Gastroesophageal sphincter (tissue), 4 donors: ENCODE results near the gene MLEC. TPM values are rescaled to one million over a fixed set of nuclear protein-coding genes. Genes with fewer than 3 reads are reported as not detected.

Source experiments
- ATAC-seq: fragments of 150-250 bp; one replicate; pipeline ENCODE4 v1.9.1; 2016; ENCODE audit warnings: mild to moderate bottlenecking, moderate library complexity
- H3K27ac ChIP-seq, 4 donors: fragments of 200-600 bp; sonication (generic) in 3 of 4; 1 replicate in 3 of 4; 2 replicates in 1 of 4; pipeline ENCODE4 v1.5.1; 2016 to 2019
- H3K27me3 ChIP-seq: fragments of 200-600 bp; sonication (generic); one replicate; pipeline ENCODE4 v1.5.1; 2019
- H3K36me3 ChIP-seq, 2 donors: fragments of 200-600 bp; sonication (generic); one replicate each; pipeline ENCODE4 v1.5.1; 2019; ENCODE audit warnings: control low read depth in 1 of 2
- H3K4me1 ChIP-seq, 3 donors: fragments of 200-600 bp; sonication (generic); 1 replicate in 2 of 3; 2 replicates in 1 of 3; pipeline ENCODE4 v1.5.1; 2016 to 2019; ENCODE audit warnings: control low read depth in 2 of 3
- H3K4me3 ChIP-seq, 2 donors: fragments of 200-600 bp; sonication (generic); one replicate each; pipeline ENCODE4 v1.5.1; 2019; ENCODE audit warnings: mild to moderate bottlenecking in 1 of 2, moderate library complexity in 1 of 2
- H3K9me3 ChIP-seq, 3 donors: fragments of 200-600 bp; sonication (generic); one replicate each; pipeline ENCODE4 v1.5.1; 2017 to 2019; ENCODE audit warnings: control low read depth in 2 of 3
- EP300 ChIP-seq: sonication (generic); formaldehyde crosslinking; IDR thresholded peaks from one replicate; pipeline ENCODE4 v1.6.1; 2017; ENCODE audit warnings: antibody characterized with exemption, mild to moderate bottlenecking
- POLR2A ChIP-seq, 2 donors: fragments of 450-650 bp; IDR thresholded peaks; one replicate each; pipeline ENCODE4 v1.6.1; 2017; ENCODE audit warnings: antibody characterized with exemption in 2 of 2, mild to moderate bottlenecking in 2 of 2, moderate library complexity in 1 of 2
- POLR2AphosphoS5 ChIP-seq: sonication (generic); formaldehyde crosslinking; IDR thresholded peaks from one replicate; pipeline ENCODE4 v1.6.1; 2017; ENCODE audit warnings: antibody characterized with exemption
- WGBS, 2 donors: methylation state at CpG; one replicate each; pipeline ENCODE4 v1.1.5; 2018; ENCODE audit warnings: low coverage in 1 of 2; 5-methylcytosine and 5-hydroxymethylcytosine counted together
- total RNA-seq, 4 donors: library from RNA; depleted of rRNA; stranded (reverse); fragments of >200 nt; gene quantifications; one replicate each; pipeline ENCODE4 v1.1.0, GENCODE V29; 2016
- TF ChIP-seq, protein P1 (sequence below), 4 experiments: fragments of 200-600 bp in 2 of 4; fragments of 450-650 bp in 2 of 4; sonication (generic) in 1 of 4; IDR thresholded peaks; one replicate each; pipeline ENCODE4 v1.5.1; 2017 to 2019; ENCODE audit warnings: antibody characterized with exemption in 4 of 4, mild to moderate bottlenecking in 2 of 4, moderate library complexity in 2 of 4

The MLEC gene
- total RNA-seq, 4 donors from 2014 or later, result 41.5 to 82.3 (median 56.9) TPM

- no peak for ATAC-seq
- H3K27me3 ChIP-seq, result no peaks in the 10 kb centered on the region
- WGBS, 2 donors, result 74% methylated on average over 4 of the region's 15 CpGs; no CpG with 5 or more reads in 1 of the 2 donors
- H3K36me3 ChIP-seq, result no peaks in the 10 kb centered on the region
- no peak overlapping the region for H3K4me3 ChIP-seq
- TF ChIP-seq POLR2AphosphoS5 (no peak), EP300 (no peak), POLR2A (IDR thresholded peaks at IDR 0.05) (no peak)
- TF ChIP-seq, protein P1, sequence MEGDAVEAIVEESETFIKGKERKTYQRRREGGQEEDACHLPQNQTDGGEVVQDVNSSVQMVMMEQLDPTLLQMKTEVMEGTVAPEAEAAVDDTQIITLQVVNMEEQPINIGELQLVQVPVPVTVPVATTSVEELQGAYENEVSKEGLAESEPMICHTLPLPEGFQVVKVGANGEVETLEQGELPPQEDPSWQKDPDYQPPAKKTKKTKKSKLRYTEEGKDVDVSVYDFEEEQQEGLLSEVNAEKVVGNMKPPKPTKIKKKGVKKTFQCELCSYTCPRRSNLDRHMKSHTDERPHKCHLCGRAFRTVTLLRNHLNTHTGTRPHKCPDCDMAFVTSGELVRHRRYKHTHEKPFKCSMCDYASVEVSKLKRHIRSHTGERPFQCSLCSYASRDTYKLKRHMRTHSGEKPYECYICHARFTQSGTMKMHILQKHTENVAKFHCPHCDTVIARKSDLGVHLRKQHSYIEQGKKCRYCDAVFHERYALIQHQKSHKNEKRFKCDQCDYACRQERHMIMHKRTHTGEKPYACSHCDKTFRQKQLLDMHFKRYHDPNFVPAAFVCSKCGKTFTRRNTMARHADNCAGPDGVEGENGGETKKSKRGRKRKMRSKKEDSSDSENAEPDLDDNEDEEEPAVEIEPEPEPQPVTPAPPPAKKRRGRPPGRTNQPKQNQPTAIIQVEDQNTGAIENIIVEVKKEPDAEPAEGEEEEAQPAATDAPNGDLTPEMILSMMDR (IDR thresholded peaks at IDR 0.05), result no peak
- no peak overlapping the region for H3K27ac ChIP-seq
- no peaks in the 10 kb centered on the region for H3K4me1 ChIP-seq
- no peaks in the 10 kb centered on the region for H3K9me3 ChIP-seq
Measured at GRCh38 chr12:120744922-120745493, 58.1 kb downstream of the MLEC start.

DNA sequence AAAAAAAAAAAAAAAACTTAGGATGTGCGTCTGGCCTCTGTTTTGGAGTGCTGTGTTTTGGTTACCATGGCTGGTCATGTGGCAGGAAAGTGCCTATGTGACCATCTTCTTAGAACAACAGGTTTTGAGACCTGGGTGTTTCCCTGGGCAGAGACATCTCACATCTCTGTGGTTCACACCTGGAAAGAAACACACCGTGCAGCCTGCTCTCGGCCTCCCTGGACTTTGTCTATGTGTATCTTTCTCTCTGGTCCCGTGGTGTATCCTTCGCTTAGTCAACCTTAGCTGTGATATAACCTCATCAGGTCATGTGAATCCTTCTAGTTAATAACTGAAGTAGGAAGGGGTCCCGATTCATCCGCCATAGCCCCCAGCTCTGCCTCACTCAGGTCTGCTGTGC is 61.3 kb downstream of the MLEC start:
- Histone ChIP-seq H3K27ac (no peak overlapping the region), H3K36me3 (no peaks in the 10 kb centered on the region), H3K9me3 (no peaks in the 10 kb centered on the region), H3K4me1 (no peaks in the 10 kb centered on the region), H3K27me3 (no peaks in the 10 kb centered on the region), H3K4me3 (no peak overlapping the region)
- no peak for ATAC-seq
- TF ChIP-seq EP300, result no peak
- no peak for TF ChIP-seq POLR2A (IDR thresholded peaks at IDR 0.05)
- no peak for TF ChIP-seq POLR2AphosphoS5
- TF ChIP-seq, protein P1 (IDR thresholded peaks at IDR 0.05), result no peak
- WGBS, 2 donors, result 76% methylated on average over 7 of the region's 7 CpGs; no CpG with 5 or more reads in 1 of the 2 donors

DNA sequence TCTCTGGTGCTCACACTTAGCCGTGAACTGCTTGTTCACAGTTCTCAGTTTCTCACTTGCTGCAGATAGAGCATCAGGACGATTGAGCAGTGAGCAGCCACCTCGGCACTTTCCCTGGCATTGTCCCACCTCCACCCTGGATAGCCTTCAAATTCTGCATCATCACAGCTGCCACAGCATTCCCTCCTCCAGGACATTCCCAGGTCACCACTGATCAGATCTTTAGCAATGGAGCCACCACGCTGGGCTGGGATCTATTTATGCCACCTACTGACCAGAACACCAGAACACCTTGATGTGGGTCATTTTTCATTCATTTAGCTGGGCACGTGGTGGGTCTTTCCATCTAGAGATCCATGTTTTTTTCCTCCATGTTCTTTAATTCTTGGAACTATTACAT is 62.3 kb downstream of the MLEC start:
- no peak overlapping the region for H3K4me3 ChIP-seq
- H3K27me3 ChIP-seq, result no peaks in the 10 kb centered on the region
- H3K36me3 ChIP-seq, result no peaks in the 10 kb centered on the region
- no peaks in the 10 kb centered on the region for H3K9me3 ChIP-seq
- H3K4me1 ChIP-seq, result no peaks in the 10 kb centered on the region
- H3K27ac ChIP-seq, result no peak overlapping the region
- WGBS, 2 donors, result 72 to 76% methylated on average over 5 of the region's 5 CpGs
- TF ChIP-seq, protein P1 (IDR thresholded peaks at IDR 0.05), result no peak
- TF ChIP-seq POLR2A (IDR thresholded peaks at IDR 0.05), result no peak
- TF ChIP-seq POLR2AphosphoS5, result no peak
- TF ChIP-seq EP300, result no peak
- ATAC-seq, result no peak

DNA sequence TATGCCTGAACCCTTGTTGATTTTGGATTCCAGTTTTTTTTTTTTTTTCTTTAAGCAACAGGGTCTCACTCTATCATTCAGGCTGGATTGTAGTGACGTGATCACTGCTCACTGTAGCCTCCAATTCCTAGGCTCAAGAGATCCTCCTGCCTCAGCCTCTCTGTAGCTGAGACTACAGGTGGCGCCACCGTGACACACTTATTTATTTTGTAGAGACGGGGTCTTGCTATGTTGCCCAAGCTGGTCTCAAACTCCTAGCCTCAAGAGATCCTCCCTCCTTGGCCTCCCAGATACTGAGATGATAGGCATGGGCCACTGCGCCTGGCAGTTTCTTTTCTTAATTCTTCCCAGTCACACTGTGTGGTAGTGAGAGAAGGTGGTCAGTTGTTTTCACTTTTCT is 63.9 kb downstream of the MLEC start:
- H3K27me3 ChIP-seq, result no peaks in the 10 kb centered on the region
- H3K27ac ChIP-seq, result no peak overlapping the region
- WGBS, 2 donors, result 87 to 100% methylated on average over 2 to 3 of the region's 5 CpGs
- H3K4me1 ChIP-seq, result no peaks in the 10 kb centered on the region
- H3K36me3 ChIP-seq, result no peaks in the 10 kb centered on the region
- H3K4me3 ChIP-seq, result no peak overlapping the region
- no peak for ATAC-seq
- TF ChIP-seq EP300 (no peak), POLR2A (IDR thresholded peaks at IDR 0.05) (no peak), POLR2AphosphoS5 (no peak)
- TF ChIP-seq, protein P1 (IDR thresholded peaks at IDR 0.05), result no peak
- no peaks in the 10 kb centered on the region for H3K9me3 ChIP-seq

DNA sequence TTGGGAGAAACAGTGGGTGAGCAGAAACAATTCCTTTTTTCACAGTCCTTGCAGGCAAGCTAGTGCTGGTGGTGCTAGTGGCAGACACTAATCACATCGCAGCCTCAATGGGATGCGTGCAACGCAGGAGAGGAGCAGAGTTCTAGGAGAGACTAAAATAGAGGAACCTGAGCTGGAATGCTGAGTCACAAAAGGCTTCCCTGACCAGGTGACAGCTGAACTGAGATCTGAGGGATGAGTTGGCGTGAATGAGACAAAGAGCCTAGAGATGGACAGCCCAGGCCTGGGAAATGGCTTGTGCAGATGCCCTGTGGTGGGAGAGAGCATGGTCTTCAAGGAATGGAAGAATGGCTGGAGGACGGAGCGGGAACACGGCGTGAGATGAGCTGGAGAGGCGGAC is 64.4 kb downstream of the MLEC start:
- no peaks in the 10 kb centered on the region for H3K36me3 ChIP-seq
- ATAC-seq, result no peak
- H3K4me1 ChIP-seq, result no peaks in the 10 kb centered on the region
- TF ChIP-seq POLR2AphosphoS5, result no peak
- no peak for TF ChIP-seq POLR2A (IDR thresholded peaks at IDR 0.05)
- no peak for TF ChIP-seq EP300
- TF ChIP-seq, protein P1 (IDR thresholded peaks at IDR 0.05), result no peak
- H3K27me3 ChIP-seq, result no peaks in the 10 kb centered on the region
- no peak overlapping the region for H3K27ac ChIP-seq
- WGBS, 2 donors, result 77 to 98% methylated on average over 5 to 9 of the region's 9 CpGs
- H3K4me3 ChIP-seq, result no peak overlapping the region
- no peaks in the 10 kb centered on the region for H3K9me3 ChIP-seq
